Measurements from ENCODE around the gene GABBR2.

The GABBR2 gene

GRCh38 chr9:98538626-98539031 lies 170.1 kb downstream of the GABBR2 start:
- H3K4me3 ChIP-seq (ENCODE audit: low read length), result no peak overlapping the region
- TF ChIP-seq CTCF (conservative IDR thresholded peaks at IDR 0.05; ENCODE audit: low read length), result no peak
- peak; percentile 58 for DNase-seq (ENCODE audit: low read depth)

GRCh38 chr9:98538203-98538602 lies 170.5 kb downstream of the GABBR2 start:
- H3K4me3 ChIP-seq (ENCODE audit: low read length), result no peak overlapping the region
- no peak for DNase-seq (ENCODE audit: low read depth)
- no peak; the same call in 1 of the 2 replicates for TF ChIP-seq CTCF (conservative IDR thresholded peaks at IDR 0.05; ENCODE audit: low read length)

GRCh38 chr9:98536542-98537173 lies 172.1 kb downstream of the GABBR2 start:
- no peak for DNase-seq (ENCODE audit: low read depth)
- H3K4me3 ChIP-seq (ENCODE audit: low read length), result no peak overlapping the region
- peak; percentile 27; the same call in 1 of the 2 replicates for TF ChIP-seq CTCF (conservative IDR thresholded peaks at IDR 0.05; ENCODE audit: low read length)

DNA sequence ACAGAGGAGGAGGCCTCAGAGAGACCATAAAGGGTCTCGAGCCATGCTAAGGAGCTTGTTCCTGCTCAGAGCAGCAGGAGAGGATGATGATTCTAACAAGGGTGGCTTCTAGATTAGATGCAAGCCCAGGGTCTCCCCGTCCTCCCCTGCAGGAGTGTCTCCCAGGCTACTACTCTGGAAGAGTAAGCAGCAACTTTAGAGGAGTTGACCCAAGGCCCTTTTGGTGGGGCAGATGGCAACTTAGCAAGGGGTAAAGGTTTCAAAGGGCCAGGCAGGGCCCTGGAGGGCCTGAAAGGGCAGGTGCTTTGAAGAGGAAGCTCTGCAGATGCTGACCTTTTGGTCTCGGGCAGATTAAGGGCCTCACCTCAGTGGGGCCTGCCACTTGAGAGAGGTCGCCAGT lies 174.9 kb downstream of the GABBR2 start:
- H3K4me3 ChIP-seq (ENCODE audit: low read length), result no peak overlapping the region
- no peak for TF ChIP-seq CTCF (conservative IDR thresholded peaks at IDR 0.05; ENCODE audit: low read length)

GRCh38 chr9:98533132-98533531 lies 175.6 kb downstream of the GABBR2 start:
- TF ChIP-seq CTCF (conservative IDR thresholded peaks at IDR 0.05; ENCODE audit: low read length), result no peak
- peak; percentile 24 for DNase-seq (ENCODE audit: low read depth)
- H3K4me3 ChIP-seq (ENCODE audit: low read length), result no peak overlapping the region

More for the DNA sequence above, 174.9 kb downstream of the GABBR2 start:
- no peak for DNase-seq (ENCODE audit: low read depth)

DNA sequence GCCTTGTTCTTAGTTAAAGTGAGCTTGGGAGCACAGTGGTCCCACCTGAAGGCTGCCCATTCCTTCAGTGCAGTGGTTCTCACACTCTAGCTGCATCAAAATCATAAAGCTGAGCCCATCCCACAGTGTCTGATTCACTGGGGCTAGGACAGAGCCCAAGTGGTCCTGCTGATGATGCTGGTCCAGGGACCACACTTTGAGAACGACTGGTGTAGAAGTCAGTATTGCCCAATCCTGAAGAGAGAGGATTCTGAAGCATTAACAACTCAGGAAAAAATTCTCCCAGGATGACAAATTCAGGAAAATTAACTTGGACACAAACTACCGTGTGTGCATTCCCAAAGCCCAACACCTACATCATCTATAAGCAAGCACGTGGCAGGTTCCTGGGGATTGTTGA lies 176.2 kb downstream of the GABBR2 start:
- no peak overlapping the region for H3K4me3 ChIP-seq (ENCODE audit: low read length)
- no peak for TF ChIP-seq CTCF (conservative IDR thresholded peaks at IDR 0.05; ENCODE audit: low read length)
- DNase-seq (ENCODE audit: low read depth), result peak; percentile 53

DNA sequence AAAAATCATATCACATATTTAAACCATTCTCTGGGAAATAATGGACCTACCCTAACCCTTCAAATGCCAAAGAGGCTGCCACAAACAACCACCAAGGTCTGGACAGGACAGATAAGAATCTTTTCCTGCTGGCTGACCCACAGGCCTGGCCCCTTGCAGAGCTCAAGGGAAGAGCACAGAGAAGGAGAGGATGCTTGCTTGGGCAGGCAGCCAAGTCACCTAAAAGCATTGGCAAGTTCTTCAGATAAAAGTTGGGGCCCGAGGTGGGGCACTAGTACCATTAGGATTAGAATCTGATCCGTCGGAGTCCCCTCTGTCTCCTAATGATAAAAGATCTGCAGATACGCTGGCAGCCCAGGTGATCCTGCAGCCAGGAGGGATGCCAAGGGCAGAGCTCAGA lies 176.6 kb downstream of the GABBR2 start:
- no peak for TF ChIP-seq CTCF (conservative IDR thresholded peaks at IDR 0.05; ENCODE audit: low read length)
- DNase-seq (ENCODE audit: low read depth), result no peak
- no peak overlapping the region for H3K4me3 ChIP-seq (ENCODE audit: low read length)

Data from AG10803 (cell line).